ENCODE data around the gene MCF2L. TPM values are rescaled to one million over a fixed set of nuclear protein-coding genes. Genes with fewer than 3 reads are reported as not detected.
A peak's percentile ranks its signal among the peaks of the same experiment; 100 is the strongest.
"Not testable (repeated sequence)": the region's sequence is repeated elsewhere in the genome, so short reads cannot be mapped to it uniquely, and the experiment has no call there.

The MCF2L gene
- total RNA-seq, 1 donor from 2014 or later, result 12.3 TPM

DNA sequence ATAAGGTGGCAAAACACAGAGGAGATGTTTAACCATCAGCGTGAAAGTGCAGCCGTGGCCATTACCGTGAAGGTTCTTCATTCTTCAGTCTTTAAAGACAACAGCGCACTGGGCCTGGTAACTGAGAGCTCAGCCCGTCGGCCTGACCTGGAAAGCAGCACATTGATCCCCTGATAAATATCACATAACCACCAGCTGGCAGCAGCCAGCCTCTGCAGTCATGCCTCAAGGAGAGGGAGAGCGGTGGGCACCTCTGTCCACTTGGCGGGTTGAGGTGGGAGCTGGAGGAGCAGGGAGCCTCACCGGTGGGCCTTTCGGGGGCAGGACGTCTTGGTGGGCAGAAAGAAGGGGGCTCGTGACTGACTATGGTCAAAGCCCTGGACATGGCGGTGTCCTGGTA, 58.1 kb downstream of the MCF2L start:
- Histone ChIP-seq H3K4me3 (ENCODE audit: low read depth, low read length) (no peak overlapping the region), H3K36me3 (ENCODE audit: control insufficient read depth, insufficient read depth, low read length) (no peaks in the 10 kb centered on the region), H3K27me3 (ENCODE audit: control insufficient read depth, insufficient read depth, low read length) (peaks cover 2% of the 10 kb centered on the region)
- DNase-seq (ENCODE audit: low read depth), result no peak
- TF ChIP-seq, protein P1, sequence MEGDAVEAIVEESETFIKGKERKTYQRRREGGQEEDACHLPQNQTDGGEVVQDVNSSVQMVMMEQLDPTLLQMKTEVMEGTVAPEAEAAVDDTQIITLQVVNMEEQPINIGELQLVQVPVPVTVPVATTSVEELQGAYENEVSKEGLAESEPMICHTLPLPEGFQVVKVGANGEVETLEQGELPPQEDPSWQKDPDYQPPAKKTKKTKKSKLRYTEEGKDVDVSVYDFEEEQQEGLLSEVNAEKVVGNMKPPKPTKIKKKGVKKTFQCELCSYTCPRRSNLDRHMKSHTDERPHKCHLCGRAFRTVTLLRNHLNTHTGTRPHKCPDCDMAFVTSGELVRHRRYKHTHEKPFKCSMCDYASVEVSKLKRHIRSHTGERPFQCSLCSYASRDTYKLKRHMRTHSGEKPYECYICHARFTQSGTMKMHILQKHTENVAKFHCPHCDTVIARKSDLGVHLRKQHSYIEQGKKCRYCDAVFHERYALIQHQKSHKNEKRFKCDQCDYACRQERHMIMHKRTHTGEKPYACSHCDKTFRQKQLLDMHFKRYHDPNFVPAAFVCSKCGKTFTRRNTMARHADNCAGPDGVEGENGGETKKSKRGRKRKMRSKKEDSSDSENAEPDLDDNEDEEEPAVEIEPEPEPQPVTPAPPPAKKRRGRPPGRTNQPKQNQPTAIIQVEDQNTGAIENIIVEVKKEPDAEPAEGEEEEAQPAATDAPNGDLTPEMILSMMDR (IDR thresholded peaks at IDR 0.05; ENCODE audit: insufficient read depth, low read length, poor library complexity, severe bottlenecking), result no peak

DNA sequence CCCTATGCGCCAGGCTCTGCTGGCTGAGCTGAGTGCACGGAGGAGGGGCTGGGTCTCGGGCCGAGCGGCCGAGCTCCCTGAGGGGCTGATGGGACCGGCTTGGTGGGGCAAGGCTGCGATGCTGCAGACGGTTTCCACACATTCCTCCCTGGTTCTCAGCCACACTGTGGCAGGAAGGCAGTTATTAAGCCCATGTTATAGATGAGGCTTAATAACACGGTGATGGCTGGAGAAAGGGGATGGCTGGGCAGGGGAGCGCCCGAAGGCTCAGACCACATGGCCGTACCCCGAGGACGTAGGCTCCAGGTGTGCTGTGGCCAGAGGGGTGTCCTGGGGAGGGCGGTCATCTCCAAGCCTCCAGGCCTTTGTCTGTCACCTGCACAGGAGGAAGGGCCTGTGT, 58.6 kb downstream of the MCF2L start:
- Histone ChIP-seq H3K36me3 (ENCODE audit: control insufficient read depth, insufficient read depth, low read length) (no peaks in the 10 kb centered on the region), H3K4me3 (ENCODE audit: low read depth, low read length) (no peak overlapping the region), H3K27me3 (ENCODE audit: control insufficient read depth, insufficient read depth, low read length) (peaks cover 2% of the 10 kb centered on the region)
- no peak for DNase-seq (ENCODE audit: low read depth)
- TF ChIP-seq, protein P1 (IDR thresholded peaks at IDR 0.05; ENCODE audit: insufficient read depth, low read length, poor library complexity, severe bottlenecking), result no peak

DNA sequence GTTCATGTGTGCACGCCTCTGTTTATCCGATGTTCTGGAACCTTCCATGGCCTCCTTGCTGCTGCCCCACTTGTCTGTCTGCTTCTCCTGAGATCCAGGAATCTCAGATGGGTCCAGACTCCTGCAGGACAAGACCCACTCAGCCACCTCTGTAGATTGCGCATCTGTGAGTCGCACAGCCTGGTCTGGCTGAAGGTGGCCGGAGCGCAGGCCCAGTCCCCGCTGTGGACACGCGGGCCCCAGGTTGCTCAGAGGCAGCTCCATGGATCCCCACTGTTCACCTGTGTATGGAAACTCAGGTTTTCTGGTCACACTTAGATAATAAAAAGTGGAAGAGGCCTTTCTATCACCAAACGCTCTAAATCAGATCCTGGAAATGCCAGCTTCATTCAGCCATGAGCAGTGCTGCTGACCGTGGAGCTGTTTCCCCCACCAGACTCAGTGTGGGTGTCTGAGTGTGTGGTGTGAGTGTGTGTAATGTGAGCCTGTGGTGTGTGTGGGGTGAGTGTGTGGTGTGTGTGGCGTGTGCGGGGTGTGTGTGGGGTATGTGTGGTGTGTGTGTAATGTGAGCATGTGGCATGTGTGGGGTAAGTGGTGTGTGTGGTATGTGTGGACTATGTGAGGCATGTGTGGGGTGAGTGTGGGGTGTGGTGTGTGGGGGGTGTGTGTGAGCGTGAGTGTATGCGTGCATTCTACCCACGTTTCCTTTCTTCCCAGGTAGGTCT, 59.5 kb downstream of the MCF2L start:
- H3K36me3 ChIP-seq (ENCODE audit: control insufficient read depth, insufficient read depth, low read length), result no peaks in the 10 kb centered on the region
- TF ChIP-seq, protein P1 (IDR thresholded peaks at IDR 0.05; ENCODE audit: insufficient read depth, low read length, poor library complexity, severe bottlenecking), result no peak
- DNase-seq (ENCODE audit: low read depth), result no peak
- H3K4me3 ChIP-seq (ENCODE audit: low read depth, low read length), result no peak overlapping the region
- H3K27me3 ChIP-seq (ENCODE audit: control insufficient read depth, insufficient read depth, low read length), result peaks cover 2% of the 10 kb centered on the region

DNA sequence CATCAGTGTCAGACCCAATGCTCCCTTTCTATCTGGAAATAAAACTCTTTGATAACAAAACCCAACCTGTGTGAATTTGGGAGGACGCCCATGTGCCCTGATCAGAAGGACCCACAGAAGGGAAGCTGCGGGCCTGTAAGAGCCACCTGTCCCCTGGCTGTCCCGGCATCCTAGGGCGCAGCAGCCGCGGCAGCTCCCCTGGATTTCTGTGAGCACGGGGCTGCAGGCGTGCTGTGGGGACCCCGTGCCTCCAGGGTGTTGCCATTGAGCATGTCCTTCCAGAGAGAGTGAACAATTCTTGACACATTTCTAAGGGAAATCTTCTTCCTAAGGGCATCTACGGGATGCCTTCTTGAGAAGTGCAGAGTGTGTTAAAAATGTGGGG, 60.0 kb downstream of the MCF2L start:
- TF ChIP-seq, protein P1 (IDR thresholded peaks at IDR 0.05; ENCODE audit: insufficient read depth, low read length, poor library complexity, severe bottlenecking), result no peak
- Histone ChIP-seq H3K36me3 (ENCODE audit: control insufficient read depth, insufficient read depth, low read length) (no peaks in the 10 kb centered on the region), H3K4me3 (ENCODE audit: low read depth, low read length) (no peak overlapping the region), H3K27me3 (ENCODE audit: control insufficient read depth, insufficient read depth, low read length) (peaks cover 2% of the 10 kb centered on the region)
- no peak for DNase-seq (ENCODE audit: low read depth)

DNA sequence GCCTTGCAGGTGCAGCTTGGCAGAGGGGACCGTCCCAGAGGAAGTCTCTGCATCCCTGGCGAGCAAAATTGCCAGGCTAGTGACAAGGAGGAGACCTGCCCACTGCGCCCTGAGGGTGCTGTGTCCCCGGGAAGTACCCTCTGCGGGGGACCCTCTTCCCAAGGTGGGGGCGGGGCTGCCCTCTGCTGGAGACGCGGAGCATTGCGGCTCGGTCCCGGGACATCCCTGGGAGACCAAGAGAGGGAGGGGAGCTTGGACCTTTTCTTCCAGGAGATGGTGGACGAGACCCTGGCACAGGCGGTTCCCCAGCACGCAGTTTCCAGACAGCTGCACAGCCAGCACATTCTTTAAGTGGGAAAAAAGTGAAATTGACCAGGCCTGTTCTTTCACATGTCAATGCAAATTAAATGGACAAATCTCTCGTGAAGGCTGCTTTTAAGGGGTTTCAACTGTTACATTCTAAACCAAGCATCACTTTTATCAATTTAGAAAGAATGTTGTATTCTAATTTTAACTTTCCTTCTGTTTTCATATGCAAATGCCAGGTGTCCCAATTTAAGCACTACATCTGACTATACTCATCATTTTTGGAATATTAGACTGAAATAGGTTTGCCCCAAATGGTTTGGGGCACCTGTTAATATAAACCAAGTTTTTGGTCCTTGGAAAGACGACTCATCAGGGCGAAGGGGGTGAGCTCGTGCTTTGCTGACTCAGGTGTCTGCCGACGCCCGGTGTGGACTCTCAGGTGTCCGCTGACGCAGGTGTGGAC, 60.7 kb downstream of the MCF2L start:
- no peak for DNase-seq (ENCODE audit: low read depth)
- no peak overlapping the region for H3K4me3 ChIP-seq (ENCODE audit: low read depth, low read length)

DNA sequence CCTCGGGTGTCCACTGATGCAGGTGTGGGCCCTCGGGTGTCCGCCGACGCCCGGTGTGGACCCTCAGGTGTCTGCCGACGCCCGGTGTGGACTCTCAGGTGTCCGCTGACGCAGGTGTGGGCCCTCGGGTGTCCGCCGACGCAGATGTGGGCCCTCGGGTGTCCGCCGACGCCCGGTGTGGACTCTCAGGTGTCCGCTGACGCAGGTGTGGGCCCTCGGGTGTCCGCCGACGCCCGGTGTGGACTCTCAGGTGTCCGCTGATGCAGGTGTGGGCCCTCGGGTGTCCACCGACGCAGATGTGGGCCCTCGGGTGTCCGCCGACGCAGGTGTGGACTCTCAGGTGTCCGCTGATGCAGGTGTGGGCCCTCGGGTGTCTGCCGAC, 61.2 kb downstream of the MCF2L start:
- not testable (repeated sequence) for H3K36me3 ChIP-seq (ENCODE audit: control insufficient read depth, insufficient read depth, low read length); DNase-seq (ENCODE audit: low read depth)

More for the DNA sequence above, 60.7 kb downstream of the MCF2L start:
- peaks cover 2% of the 10 kb centered on the region for H3K27me3 ChIP-seq (ENCODE audit: control insufficient read depth, insufficient read depth, low read length)
- TF ChIP-seq, protein P1 (IDR thresholded peaks at IDR 0.05; ENCODE audit: insufficient read depth, low read length, poor library complexity, severe bottlenecking), result peak; percentile 94
- no peaks in the 10 kb centered on the region for H3K36me3 ChIP-seq (ENCODE audit: control insufficient read depth, insufficient read depth, low read length)

More for the DNA sequence above, 61.2 kb downstream of the MCF2L start:
- H3K27me3 ChIP-seq (ENCODE audit: control insufficient read depth, insufficient read depth, low read length); H3K4me3 ChIP-seq (ENCODE audit: low read depth, low read length): not testable (repeated sequence)
